Esophagus muscularis mucosa (tissue), 4 donors: ENCODE data around the gene MTURN. TPM values are rescaled to one million over a fixed set of nuclear protein-coding genes. Genes with fewer than 3 reads are reported as not detected.

Experiments used
- DNase-seq: peaks from one replicate; pipeline ENCODE4 v3.0.0-alpha.2; 2017; ENCODE audit errors: extremely low spot score
- H3K27ac ChIP-seq, 4 donors: fragments of 200-600 bp; sonication (generic); replicated peaks in 1 of 4; 1 replicate in 3 of 4; 2 replicates in 1 of 4; pipeline ENCODE4 v1.5.1; 2016 to 2019; ENCODE audit warnings: mild to moderate bottlenecking in 1 of 4
- H3K27me3 ChIP-seq, 4 donors: fragments of 200-600 bp; sonication (generic); one replicate each; pipeline versions ENCODE4 v1.5.1 to v1.6.0; 2016 to 2019
- H3K36me3 ChIP-seq, 4 donors: fragments of 200-600 bp; sonication (generic); one replicate each; pipeline ENCODE4 v1.5.1; 2016 to 2019
- H3K4me1 ChIP-seq, 4 donors: fragments of 200-600 bp; sonication (generic); one replicate each; pipeline ENCODE4 v1.5.1; 2016 to 2019
- H3K4me3 ChIP-seq, 4 donors: fragments of 200-600 bp; sonication (generic); 1 replicate in 2 of 4; 2 replicates in 2 of 4; pipeline ENCODE4 v1.5.1; 2016 to 2019; ENCODE audit warnings: mild to moderate bottlenecking in 4 of 4, moderate library complexity in 1 of 4
- H3K9me3 ChIP-seq, 4 donors: fragments of 200-600 bp; sonication (generic); 1 replicate in 3 of 4; 2 replicates in 1 of 4; pipeline ENCODE4 v1.5.1; 2016 to 2019
- CTCF ChIP-seq, 3 experiments: fragments of 200-600 bp in 2 of 3; fragments of 450-650 bp in 1 of 3; sonication (generic) in 2 of 3; IDR thresholded peaks; one replicate each; pipeline ENCODE4 v1.5.1; 2017 to 2019; ENCODE audit warnings: antibody characterized with exemption in 3 of 3, mild to moderate bottlenecking in 2 of 3, moderate library complexity in 1 of 3
- EP300 ChIP-seq: sonication (generic); formaldehyde crosslinking; IDR thresholded peaks from one replicate; pipeline ENCODE4 v1.6.1; 2017; ENCODE audit warnings: antibody characterized with exemption
- POLR2A ChIP-seq: fragments of 450-650 bp; IDR thresholded peaks from one replicate; pipeline ENCODE4 v1.6.1; 2017; ENCODE audit warnings: antibody characterized with exemption, moderate library complexity, mild to moderate bottlenecking, low read depth
- POLR2AphosphoS5 ChIP-seq, 2 donors: sonication (generic); formaldehyde crosslinking; IDR thresholded peaks; one replicate each; pipeline ENCODE4 v1.6.1; 2017; ENCODE audit warnings: antibody characterized with exemption in 2 of 2
- WGBS: methylation state at CpG from one replicate; pipeline ENCODE4 v1.1.5; 2018; 5-methylcytosine and 5-hydroxymethylcytosine counted together
- intact Hi-C: fragments of 100-400 bp; cut with DNase I; formaldehyde crosslinking; loops from one replicate; pipeline ENCODE4 v1.15.1; 2023
- total RNA-seq, 4 donors: library from RNA; depleted of rRNA; stranded (reverse); fragments of >200 nt; gene quantifications; one replicate each; pipeline versions ENCODE4 v1.1.0 to v1.2.1, GENCODE V29; 2016

The MTURN gene
- total RNA-seq, 4 donors from 2014 or later: 158 to 249 (median 196) TPM

GRCh38 chr7:30140456-30140855 lies 5.7 kb downstream of the MTURN start:
- WGBS: 96% methylated on average over 3 of the region's 3 CpGs
- H3K27ac ChIP-seq: peak overlapping the region; percentile 78 to 88 (median 82)

DNA sequence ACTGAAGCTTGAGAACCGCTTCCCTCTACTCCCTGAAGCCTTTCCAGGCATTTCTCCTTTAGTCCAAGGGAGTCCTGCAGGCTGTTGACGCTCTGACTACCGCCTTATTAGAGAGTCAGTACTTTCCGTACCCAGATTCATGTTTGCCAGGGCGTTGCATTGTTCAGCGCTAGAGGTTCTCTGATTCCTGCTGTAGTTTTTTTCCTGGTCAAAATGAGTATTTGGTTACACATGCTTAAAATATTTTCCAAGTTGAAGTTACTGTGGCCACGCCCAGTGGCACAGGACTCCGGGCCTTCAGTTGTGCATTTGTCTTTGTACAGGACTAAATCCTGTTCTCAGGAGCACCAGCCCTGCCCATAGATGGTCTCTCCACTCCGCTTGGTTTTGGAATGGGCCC lies 7.9 kb downstream of the MTURN start:
- Histone ChIP-seq H3K4me1 (peaks cover 52 to 100% (median 97%) of the 10 kb centered on the region in 4 donors), H3K4me3 (peak overlapping the region in 3 of 4 donors; percentile 13 to 30 (median 14)), H3K27ac (peak overlapping the region; percentile 78 to 88 (median 82)), H3K9me3 (no peaks in the 10 kb centered on the region), H3K27me3 (no peaks in the 10 kb centered on the region), H3K36me3 (no peaks in the 10 kb centered on the region)
- no peak for DNase-seq
- WGBS: 46% methylated on average over 9 of the region's 9 CpGs
- intact Hi-C loops: no loop called here
- no peak for TF ChIP-seq CTCF (IDR thresholded peaks at IDR 0.05)
- peak; percentile 68 to 80 for TF ChIP-seq POLR2AphosphoS5 (IDR thresholded peaks at IDR 0.05)
- TF ChIP-seq EP300: no peak
- no peak for TF ChIP-seq POLR2A

More at GRCh38 chr7:30140456-30140855, 5.7 kb downstream of the MTURN start:
- Histone ChIP-seq H3K4me1 (peaks cover 41 to 96% (median 93%) of the 10 kb centered on the region in 4 donors), H3K4me3 (no peak overlapping the region), H3K9me3 (no peaks in the 10 kb centered on the region), H3K27me3 (no peaks in the 10 kb centered on the region), H3K36me3 (no peaks in the 10 kb centered on the region)
- intact Hi-C loops: no loop called here
- DNase-seq: peak; percentile 45
- TF ChIP-seq CTCF (IDR thresholded peaks at IDR 0.05) (no peak), POLR2AphosphoS5 (IDR thresholded peaks at IDR 0.05) (no peak), EP300 (no peak), POLR2A (no peak)

GRCh38 chr7:30143748-30144251 lies 9.0 kb downstream of the MTURN start:
- peak overlapping the region; percentile 78 to 88 (median 82) for H3K27ac ChIP-seq
- H3K4me3 ChIP-seq: no peak overlapping the region
- WGBS: 100% methylated on average over 1 of the region's 1 CpG
- TF ChIP-seq POLR2A: no peak
- peaks cover 0 to 6% (median under 1%) of the 10 kb centered on the region in 4 donors for H3K36me3 ChIP-seq
- H3K9me3 ChIP-seq: no peaks in the 10 kb centered on the region
- peaks cover 53 to 98% (median 94%) of the 10 kb centered on the region in 4 donors for H3K4me1 ChIP-seq
- intact Hi-C loops: no loop called here
- DNase-seq: no peak
- H3K27me3 ChIP-seq: no peaks in the 10 kb centered on the region

GRCh38 chr7:30144657-30145306 lies 10.0 kb downstream of the MTURN start:
- Histone ChIP-seq H3K36me3 (peaks cover 0 to 16% (median 3%) of the 10 kb centered on the region in 4 donors), H3K4me1 (peaks cover 50 to 95% (median 87%) of the 10 kb centered on the region in 4 donors), H3K27ac (peak overlapping the region; percentile 78 to 88 (median 82)), H3K9me3 (no peaks in the 10 kb centered on the region), H3K4me3 (no peak overlapping the region), H3K27me3 (no peaks in the 10 kb centered on the region)
- WGBS: 85% methylated on average over 5 of the region's 5 CpGs
- intact Hi-C loops: no loop called here
- no peak for DNase-seq
- no peak for TF ChIP-seq POLR2AphosphoS5 (IDR thresholded peaks at IDR 0.05)
- no peak for TF ChIP-seq CTCF (IDR thresholded peaks at IDR 0.05)

DNA sequence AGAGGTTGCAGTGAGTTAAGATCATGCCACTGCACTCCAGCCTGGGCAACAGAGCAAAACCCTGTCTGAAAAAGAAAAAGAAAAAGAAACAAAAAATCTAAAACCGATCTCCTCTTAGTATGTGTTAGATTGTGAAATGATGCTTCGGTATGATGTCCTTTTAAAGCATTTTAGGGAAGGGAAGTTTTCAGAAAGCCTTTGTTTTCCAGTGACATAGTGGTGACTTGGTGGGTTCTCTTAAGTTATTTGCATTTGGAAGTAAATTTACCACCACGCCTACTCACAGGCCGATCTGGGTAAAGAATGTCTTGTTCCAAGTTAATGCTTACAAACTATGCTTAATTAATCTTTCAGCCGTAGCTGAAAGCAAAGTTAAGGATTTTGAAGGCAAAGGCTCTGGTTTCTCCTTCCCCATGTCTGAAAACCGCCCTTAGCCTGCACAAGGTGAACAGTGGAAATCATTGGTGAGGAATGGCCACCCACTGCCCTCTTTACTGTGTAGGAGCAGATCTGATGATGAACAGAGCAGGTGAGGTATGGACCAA lies 10.7 kb downstream of the MTURN start:
- Histone ChIP-seq H3K27ac (peak overlapping the region; percentile 78 to 88 (median 82)), H3K27me3 (no peaks in the 10 kb centered on the region), H3K9me3 (no peaks in the 10 kb centered on the region), H3K36me3 (peaks cover 0 to 23% (median 5%) of the 10 kb centered on the region in 4 donors), H3K4me3 (no peak overlapping the region), H3K4me1 (peaks cover 46 to 93% (median 83%) of the 10 kb centered on the region in 4 donors)
- WGBS: 74% methylated on average over 6 of the region's 6 CpGs
- intact Hi-C loops: no loop called here
- no peak for TF ChIP-seq POLR2A
- TF ChIP-seq CTCF (IDR thresholded peaks at IDR 0.05): no peak
- TF ChIP-seq EP300: no peak
- no peak for TF ChIP-seq POLR2AphosphoS5 (IDR thresholded peaks at IDR 0.05)
- DNase-seq: no peak
